Prostate gland (tissue), 2 donors: Measurements from ENCODE around the gene RNF175.

ENCODE experiments used
- POLR2A ChIP-seq: fragments of 450-650 bp; IDR thresholded peaks from one replicate; pipeline ENCODE4 v1.6.1; 2016; ENCODE audit warnings: antibody characterized with exemption, mild to moderate bottlenecking
- POLR2AphosphoS5 ChIP-seq: sonication (generic); formaldehyde crosslinking; IDR thresholded peaks from one replicate; pipeline ENCODE4 v1.6.1; 2017; ENCODE audit warnings: antibody characterized with exemption
- TF ChIP-seq, protein P1 (sequence below), 4 experiments: fragments of 200-600 bp in 2 of 4; fragments of 450-650 bp in 2 of 4; sonication (generic) in 2 of 4; IDR thresholded peaks; 1 replicate in 3 of 4; 2 replicates in 1 of 4; pipeline ENCODE4 v1.5.1; 2016 to 2019; ENCODE audit warnings: antibody characterized with exemption in 4 of 4, mild to moderate bottlenecking in 2 of 4, moderate library complexity in 2 of 4

DNA sequence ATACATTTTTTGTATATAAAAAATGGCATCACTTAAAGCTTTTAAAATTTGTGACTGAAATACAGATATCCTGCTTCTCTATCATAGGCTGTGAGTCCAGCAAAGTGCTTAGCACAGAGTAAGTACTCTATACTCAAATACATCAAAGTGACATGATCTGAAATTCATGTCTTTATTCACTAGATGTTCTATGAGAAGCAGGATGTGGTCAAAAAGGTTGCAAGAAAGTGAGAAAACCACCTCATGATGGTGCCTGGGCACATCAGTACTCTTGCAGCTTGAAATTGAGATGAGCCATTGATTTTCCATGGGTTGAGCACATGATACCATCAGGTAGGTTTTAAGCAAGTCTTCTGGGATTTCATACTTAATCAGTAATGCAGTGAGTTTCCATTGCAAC, 49.5 kb upstream of the RNF175 start:
- TF ChIP-seq, protein P1, sequence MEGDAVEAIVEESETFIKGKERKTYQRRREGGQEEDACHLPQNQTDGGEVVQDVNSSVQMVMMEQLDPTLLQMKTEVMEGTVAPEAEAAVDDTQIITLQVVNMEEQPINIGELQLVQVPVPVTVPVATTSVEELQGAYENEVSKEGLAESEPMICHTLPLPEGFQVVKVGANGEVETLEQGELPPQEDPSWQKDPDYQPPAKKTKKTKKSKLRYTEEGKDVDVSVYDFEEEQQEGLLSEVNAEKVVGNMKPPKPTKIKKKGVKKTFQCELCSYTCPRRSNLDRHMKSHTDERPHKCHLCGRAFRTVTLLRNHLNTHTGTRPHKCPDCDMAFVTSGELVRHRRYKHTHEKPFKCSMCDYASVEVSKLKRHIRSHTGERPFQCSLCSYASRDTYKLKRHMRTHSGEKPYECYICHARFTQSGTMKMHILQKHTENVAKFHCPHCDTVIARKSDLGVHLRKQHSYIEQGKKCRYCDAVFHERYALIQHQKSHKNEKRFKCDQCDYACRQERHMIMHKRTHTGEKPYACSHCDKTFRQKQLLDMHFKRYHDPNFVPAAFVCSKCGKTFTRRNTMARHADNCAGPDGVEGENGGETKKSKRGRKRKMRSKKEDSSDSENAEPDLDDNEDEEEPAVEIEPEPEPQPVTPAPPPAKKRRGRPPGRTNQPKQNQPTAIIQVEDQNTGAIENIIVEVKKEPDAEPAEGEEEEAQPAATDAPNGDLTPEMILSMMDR (IDR thresholded peaks at IDR 0.05) = no peak
- TF ChIP-seq POLR2A (no peak), POLR2AphosphoS5 (no peak)
